Stimulated activated CD8-positive, alpha-beta memory T cell treated with anti-CD3 and anti-CD28 coated beads, Interleukin-7, amount 100 ng/mL, for 1 hour (primary cell): ENCODE data around the gene PAGR1.
"Not testable (repeated sequence)": the region's sequence is repeated elsewhere in the genome, so short reads cannot be mapped to it uniquely, and the experiment has no call there.

Experiments used
- DNase-seq, 2 donors: peaks; one replicate each; pipeline ENCODE4 v3.0.0-alpha.2; 2020; ENCODE audit warnings: low read depth in 2 of 2

The PAGR1 gene

DNA sequence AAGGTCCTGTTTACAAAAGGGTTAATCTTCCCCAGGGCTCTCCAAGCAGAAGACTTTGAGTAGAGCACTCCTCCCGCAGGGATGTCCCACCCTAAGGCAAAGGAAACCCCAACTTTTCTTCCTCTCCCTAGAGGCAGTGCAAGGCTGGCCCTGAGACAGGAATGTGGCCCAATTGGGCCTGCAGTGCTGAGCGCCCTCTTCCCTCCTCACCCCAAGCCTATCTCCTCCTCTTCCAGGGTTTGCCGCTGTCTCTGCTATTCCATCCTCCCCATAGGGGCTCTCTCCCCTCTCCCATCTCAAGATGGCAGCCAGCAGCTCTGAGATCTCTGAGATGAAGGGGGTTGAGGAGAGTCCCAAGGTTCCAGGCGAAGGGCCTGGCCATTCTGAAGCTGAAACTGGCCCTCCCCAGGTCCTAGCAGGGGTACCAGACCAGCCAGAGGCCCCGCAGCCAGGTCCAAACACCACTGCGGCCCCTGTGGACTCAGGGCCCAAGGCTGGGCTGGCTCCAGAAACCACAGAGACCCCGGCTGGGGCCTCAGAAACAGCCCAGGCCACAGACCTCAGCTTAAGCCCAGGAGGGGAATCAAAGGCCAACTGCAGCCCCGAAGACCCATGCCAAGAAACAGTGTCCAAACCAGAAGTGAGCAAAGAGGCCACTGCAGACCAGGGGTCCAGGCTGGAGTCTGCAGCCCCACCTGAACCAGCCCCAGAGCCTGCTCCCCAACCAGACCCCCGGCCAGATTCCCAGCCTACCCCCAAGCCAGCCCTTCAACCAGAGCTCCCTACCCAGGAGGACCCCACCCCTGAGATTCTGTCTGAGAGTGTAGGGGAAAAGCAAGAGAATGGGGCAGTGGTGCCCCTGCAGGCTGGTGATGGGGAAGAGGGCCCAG lies 3.0 kb upstream of the PAGR1 start:
- no peak for DNase-seq

GRCh38 chr16:29813644-29814562 lies 2.0 kb upstream of the PAGR1 start:
- no peak for DNase-seq

DNA sequence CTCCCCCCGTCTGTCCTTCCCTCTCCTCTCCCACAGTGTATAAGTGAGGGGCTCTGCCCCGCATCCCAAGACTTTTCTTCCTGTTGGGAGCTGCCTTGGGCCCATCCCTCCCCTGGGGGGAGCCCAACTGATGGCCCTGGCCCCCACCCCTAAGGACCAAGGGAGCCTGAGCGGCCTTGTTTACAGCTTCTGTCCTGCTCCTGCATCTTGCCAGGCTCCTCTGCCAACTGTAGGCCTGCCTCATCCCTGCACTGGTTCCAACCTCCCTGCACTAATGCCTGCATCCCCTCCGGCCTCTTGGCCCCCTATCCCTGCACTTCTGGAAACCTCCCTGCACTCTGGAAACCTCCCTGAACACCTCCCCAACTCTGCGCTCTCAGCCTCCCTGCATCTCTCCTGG lies 1.4 kb upstream of the PAGR1 start:
- DNase-seq, result no peak

DNA sequence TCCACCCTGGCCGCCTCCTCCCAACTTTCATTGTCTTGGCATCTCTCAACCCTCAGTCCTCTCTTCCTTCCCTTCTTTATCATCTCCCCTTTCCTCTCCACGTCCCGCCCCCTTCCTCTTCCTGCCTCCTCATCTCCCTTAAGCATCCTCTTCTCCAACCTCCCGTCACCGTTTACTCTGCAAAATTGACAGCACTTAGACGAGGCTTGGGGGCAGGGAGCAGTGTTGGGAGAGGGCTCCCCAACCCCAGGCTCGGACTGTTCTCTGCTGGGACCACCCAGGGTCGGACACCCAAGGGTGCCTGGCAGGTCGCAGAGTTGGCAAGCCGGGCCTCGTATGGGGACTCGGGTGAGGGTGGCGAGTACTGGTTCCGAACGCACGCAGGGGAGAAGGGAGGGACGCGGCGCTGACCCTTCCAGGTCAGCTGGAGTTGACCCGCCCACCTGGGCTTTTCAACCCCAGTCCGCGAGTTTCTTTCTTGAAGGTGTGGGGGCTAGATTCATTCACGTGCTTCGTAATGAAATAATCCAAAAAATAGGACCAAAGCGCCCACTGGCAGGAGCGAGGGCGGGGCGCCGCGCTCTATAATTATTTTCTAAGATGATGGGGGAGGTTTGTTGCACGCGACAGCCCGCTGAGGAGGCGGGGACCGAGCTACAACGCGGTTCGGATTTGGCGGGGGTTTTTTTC lies 775 bp upstream of the PAGR1 start:
- no peak for DNase-seq

DNA sequence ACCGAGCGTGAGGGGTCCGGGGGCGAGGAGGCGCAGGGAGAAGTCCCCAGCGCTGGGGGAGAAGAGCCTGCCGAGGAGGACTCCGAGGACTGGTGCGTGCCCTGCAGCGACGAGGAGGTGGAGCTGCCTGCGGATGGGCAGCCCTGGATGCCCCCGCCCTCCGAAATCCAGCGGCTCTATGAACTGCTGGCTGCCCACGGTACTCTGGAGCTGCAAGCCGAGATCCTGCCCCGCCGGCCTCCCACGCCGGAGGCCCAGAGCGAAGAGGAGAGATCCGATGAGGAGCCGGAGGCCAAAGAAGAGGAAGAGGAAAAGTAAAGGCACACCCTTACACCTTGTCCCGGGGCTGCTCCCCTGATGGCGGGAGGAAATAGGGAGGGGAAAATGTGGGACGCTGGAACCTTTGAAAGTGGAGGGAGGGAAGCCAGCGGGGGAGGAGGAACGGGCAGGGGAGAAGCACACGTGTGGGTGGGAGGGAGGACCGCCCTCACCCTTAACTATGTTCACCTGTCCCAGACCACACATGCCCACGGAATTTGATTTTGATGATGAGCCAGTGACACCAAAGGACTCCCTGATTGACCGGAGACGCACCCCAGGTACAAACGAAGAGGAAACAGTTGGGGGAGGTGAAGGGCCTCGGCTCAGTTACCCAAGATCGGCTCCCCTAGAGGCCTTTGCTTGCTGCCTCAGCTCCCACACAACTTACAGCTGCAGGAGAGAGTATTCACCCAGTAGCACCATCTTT lies 916 bp downstream of the PAGR1 start:
- no peak for DNase-seq

DNA sequence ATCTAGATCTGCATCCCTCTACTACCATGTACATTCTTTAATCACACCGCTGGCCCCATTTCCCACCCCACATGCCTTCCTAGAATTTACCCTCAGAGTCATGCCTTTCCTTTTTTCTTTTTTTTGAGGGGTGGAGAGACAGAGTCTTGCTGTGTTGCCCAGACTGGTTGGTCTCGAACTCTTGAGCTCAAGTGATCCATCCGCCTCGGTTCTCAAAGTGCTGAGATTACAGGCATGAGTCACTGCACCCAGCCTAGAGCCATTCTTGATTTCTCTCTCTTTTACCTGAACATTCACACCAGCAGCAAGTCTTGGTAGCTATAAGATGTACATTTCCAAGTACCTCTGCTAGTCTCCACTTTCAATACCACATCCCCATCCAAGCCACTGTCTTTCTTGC lies 2.1 kb downstream of the PAGR1 start:
- DNase-seq, result no peak

GRCh38 chr16:29819506-29819905 lies 3.6 kb downstream of the PAGR1 start:
- DNase-seq, result no peak

- no peak for DNase-seq
Measured at GRCh38 chr16:29820271-29820701, 4.3 kb downstream of the PAGR1 start, which contains the start of gene MVP. TSS of gene MVP (plus strand) at chr16:29820462. CDS start at chr16:29830550, 10,088 bp downstream.

DNA sequence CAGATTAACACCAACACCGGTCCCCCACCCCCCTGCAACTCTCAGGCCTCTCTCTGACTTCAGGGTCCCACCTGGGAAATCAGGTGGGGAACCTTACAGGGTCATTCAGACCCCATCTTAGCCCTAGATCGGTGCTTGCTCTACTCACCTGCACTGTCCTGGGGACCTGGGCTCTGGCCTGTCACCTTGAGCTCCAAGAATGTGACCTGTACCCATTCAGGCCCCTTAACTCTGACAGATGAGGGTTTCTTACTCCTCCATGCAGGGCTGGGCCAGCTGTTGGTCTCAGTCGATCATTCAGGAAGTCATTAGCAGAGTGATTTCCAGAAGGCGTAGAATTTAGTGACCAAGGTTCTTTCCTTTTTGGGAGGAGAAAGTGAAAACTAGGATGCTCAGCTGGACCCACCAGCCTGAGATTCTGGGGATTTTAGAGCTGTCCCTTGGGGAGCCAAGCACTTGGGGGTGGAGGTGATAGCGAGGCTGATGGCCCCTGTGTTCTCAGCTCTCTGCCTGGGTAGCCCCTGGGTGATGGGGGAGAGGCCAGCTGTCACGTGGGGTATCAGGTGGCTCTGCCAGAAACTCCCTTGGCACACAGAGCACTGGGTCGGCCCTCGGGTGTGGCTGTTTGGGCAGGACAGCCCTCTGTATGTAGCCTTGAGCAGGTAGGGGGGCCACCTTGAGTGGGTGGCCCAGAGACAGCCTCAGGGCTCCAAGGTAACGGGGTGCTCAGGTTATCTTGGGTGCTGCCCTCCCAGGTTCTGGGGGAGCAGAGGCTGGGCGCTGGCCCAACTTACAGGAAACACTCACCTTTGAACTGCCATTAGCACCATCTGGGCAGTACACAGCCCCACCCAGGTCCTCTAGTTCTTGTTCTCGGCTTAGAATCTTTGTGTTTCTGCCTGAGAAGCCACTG lies 5.0 kb downstream of the PAGR1 start:
- no peak for DNase-seq

DNA sequence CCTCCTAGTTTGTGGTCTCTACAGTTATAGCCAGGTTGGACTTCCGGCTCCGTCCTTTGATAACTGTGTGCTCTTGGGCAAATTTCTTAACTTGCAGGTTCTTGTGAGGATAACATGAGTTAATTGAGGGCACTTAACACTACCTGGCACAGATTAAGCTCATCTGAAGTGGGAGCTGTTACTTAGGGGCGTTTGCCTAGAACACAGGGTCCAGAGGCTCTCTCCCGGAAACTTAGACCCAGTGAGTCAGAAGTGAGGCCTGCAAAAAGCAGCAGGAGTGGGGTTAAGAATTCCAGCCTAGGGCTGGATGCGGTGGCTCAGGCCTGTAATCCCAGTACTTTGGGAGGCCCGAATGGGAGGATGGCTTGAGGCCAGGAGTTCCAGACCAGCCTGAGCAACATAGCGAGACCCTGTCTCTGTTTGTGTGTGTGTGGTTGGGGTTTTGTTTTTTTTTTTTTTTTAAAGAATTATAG lies 5.7 kb downstream of the PAGR1 start:
- DNase-seq, result no peak

GRCh38 chr16:29824589-29825144 lies 8.7 kb downstream of the PAGR1 start:
- DNase-seq, result no peak

DNA sequence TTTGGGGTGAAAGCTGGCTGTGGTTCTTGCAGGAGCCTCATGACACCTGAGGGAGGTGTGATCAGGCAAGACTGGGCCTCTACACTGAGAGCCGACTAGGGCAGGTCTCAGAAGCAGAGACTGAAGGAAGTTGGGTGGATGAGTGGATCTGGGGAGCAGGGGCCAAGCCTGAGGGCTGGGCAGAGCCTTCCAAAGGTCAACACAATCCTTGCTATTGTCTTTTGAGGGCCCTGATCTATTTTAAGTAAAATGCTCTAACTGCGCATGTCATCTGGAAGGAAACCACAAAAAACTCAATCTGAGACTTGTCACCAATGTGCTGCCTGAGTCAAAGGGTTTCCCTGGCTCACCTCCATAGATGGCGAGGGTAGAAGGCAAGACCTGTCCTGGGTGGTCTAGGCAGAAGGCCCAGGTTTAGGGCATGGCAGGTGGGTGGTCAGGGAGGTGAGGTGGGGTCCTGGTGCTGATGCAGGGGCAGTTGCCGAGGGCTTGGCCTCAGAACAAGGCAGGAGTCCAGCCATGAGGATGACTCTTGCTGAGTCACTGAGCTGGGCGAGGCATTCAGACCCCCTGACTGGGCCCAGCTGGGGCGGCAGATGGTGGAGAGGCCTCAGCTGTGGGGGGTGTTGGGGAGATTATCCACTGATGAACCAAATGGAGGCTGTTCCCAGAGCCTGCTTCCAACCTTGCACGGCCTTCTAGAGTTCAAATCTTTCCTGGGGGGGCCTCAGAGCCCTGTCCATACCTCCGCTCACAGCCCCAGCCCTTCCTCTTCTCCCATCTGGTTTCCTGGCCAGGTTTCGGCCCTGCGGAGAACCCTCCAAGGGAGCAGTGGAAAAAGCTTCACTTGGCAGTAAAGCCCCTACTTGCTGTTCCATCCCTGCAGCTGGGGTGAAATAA lies 9.4 kb downstream of the PAGR1 start:
- no peak for DNase-seq

DNA sequence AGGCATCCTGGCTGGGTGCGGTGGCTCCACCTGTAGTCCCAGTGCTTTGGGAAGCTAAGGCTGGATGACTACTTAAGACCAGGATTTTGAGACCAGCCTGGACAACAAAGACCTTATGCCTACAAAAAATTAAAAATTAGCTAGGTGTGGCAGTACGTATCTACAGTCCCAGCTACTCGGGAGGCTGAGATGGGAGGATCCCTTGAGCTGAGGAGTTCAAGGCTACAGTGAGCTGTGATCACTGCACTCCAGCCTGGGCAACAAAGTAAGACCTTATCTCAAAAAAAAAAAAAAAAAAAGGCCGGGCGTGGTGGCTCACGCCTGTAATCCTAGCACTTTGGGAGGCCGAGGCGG lies 10.4 kb downstream of the PAGR1 start:
- no peak for DNase-seq

- DNase-seq, result no peak
Measured at GRCh38 chr16:29830774-29831173, 14.8 kb downstream of the PAGR1 start.

- DNase-seq, result no peak
Measured at GRCh38 chr16:29831490-29831889, 15.5 kb downstream of the PAGR1 start.

- DNase-seq, result not testable (repeated sequence)
Measured at GRCh38 chr16:29833219-29833618, 17.3 kb downstream of the PAGR1 start.

- no peak for DNase-seq
Measured at GRCh38 chr16:29834079-29834478, 18.1 kb downstream of the PAGR1 start.

DNA sequence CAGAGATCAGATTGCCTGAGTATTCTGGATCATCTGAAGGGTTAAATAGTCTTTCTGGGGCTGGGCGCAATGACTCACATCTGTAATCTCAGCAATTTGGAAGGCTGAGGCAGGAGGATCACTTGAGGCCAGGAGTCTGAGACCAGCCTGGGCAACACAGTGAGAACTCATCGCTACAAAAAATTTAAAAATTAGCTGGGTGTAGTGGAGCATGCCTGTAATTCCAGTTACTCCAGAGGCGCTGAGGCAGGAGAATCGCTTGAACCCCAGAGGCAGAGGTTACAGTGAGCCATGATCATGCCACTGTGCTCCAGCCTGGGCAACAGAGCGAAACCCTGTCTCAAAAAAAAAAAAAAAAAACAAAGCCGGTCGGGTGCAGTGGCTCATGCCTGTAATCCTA lies 20.0 kb downstream of the PAGR1 start:
- no peak for DNase-seq

DNA sequence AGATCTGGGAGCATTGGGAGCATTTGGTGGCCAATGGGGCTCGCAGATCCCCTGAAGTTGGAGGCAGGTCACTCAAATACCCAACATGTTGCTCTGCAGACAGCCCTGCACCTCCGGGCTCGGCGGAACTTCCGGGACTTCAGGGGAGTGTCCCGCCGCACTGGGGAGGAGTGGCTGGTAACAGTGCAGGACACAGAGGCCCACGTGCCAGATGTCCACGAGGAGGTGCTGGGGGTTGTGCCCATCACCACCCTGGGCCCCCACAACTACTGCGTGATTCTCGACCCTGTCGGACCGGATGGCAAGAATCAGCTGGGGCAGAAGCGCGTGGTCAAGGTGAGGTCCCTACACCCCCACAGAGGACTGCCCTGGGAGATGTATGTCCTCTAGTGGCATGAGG lies 20.7 kb downstream of the PAGR1 start:
- DNase-seq, result no peak
